Stimulated activated CD4-positive, alpha-beta T cell treated with anti-CD3 and anti-CD28 coated beads, TNF-alpha, amount 100 ng/mL, for 48 hours (primary cell): ENCODE data around the gene EIF4EBP3.
A peak's percentile ranks its signal among the peaks of the same experiment; 100 is the strongest.

Source experiments
- DNase-seq, 3 donors: peaks; one replicate each; pipeline ENCODE4 v3.0.0-alpha.2; 2020; ENCODE audit warnings: low read depth in 3 of 3

The EIF4EBP3 gene

GRCh38 chr5:140557136-140557805 lies 9.8 kb downstream of the EIF4EBP3 start, which contains the start of gene SRA1:
SRA1 (minus strand) TSS chr5:140557473; CDS start chr5:140557452, 21 bp downstream.
- DNase-seq: peak; percentile 75 to 81 (median 77)

GRCh38 chr5:140557965-140558364 lies 10.5 kb downstream of the EIF4EBP3 start:
- DNase-seq: no peak

GRCh38 chr5:140558542-140558941 lies 11.1 kb downstream of the EIF4EBP3 start:
- no peak for DNase-seq

- no peak for DNase-seq
These were observed 12.8 kb downstream of the EIF4EBP3 start for GRCh38 chr5:140560227-140560626.

- no peak for DNase-seq
These were observed 14.5 kb downstream of the EIF4EBP3 start for GRCh38 chr5:140561753-140562523.

GRCh38 chr5:140563596-140563995 lies 16.1 kb downstream of the EIF4EBP3 start:
- no peak for DNase-seq

GRCh38 chr5:140564196-140565023 lies 16.9 kb downstream of the EIF4EBP3 start, which contains the start of the genes APBB3 and SLC35A4:
APBB3 (minus strand) TSS chr5:140564598; CDS start chr5:140564245, 353 bp downstream.
SLC35A4 (plus strand) TSS chr5:140564828; CDS start chr5:140567170, 2,342 bp downstream.
- DNase-seq: peak; percentile 91 to 95 (median 94)

GRCh38 chr5:140565024-140565779 lies 17.7 kb downstream of the EIF4EBP3 start:
- no peak for DNase-seq

- no peak for DNase-seq
These were observed 18.3 kb downstream of the EIF4EBP3 start for GRCh38 chr5:140565780-140566095.

GRCh38 chr5:140566665-140567064 lies 19.2 kb downstream of the EIF4EBP3 start:
- DNase-seq: no peak

GRCh38 chr5:140567136-140567818 lies 19.8 kb downstream of the EIF4EBP3 start:
- no peak for DNase-seq

- DNase-seq: no peak
These were observed 20.4 kb downstream of the EIF4EBP3 start for GRCh38 chr5:140567871-140568270.

GRCh38 chr5:140568443-140569063 lies 21.1 kb downstream of the EIF4EBP3 start:
- no peak for DNase-seq

GRCh38 chr5:140569197-140569596 lies 21.7 kb downstream of the EIF4EBP3 start:
- no peak for DNase-seq

- DNase-seq: no peak
These were observed 22.6 kb downstream of the EIF4EBP3 start for GRCh38 chr5:140570058-140570457.

GRCh38 chr5:140570488-140570887 lies 23.0 kb downstream of the EIF4EBP3 start:
- no peak for DNase-seq

- DNase-seq: no peak
These were observed 23.6 kb downstream of the EIF4EBP3 start for GRCh38 chr5:140571105-140571504.

- DNase-seq: no peak
These were observed 26.2 kb downstream of the EIF4EBP3 start for GRCh38 chr5:140573683-140574082.

- DNase-seq: no peak
These were observed 26.7 kb downstream of the EIF4EBP3 start for GRCh38 chr5:140574165-140574564.

GRCh38 chr5:140575309-140575708 lies 27.8 kb downstream of the EIF4EBP3 start:
- DNase-seq: no peak
